ENCODE data around the gene STIMATE.

The STIMATE gene

GRCh38 chr3:52880047-52880446 lies 17.3 kb downstream of the STIMATE start:
- TF ChIP-seq REST (IDR thresholded peaks at IDR 0.05; ENCODE audit: insufficient read depth in 1 of 2, low read depth in 2 of 2, low read length in 2 of 2): no peak
- no peak for TF ChIP-seq SIN3A (IDR thresholded peaks at IDR 0.05; ENCODE audit: borderline replicate concordance, insufficient read depth, low read length)
- TF ChIP-seq TAF1 (IDR thresholded peaks at IDR 0.05; ENCODE audit: borderline replicate concordance, insufficient read depth, low read length): no peak
- TF ChIP-seq FOXP2 (optimal IDR thresholded peaks at IDR 0.05; ENCODE audit: borderline replicate concordance, extremely low read depth, extremely low read length, insufficient read depth): no peak
- no peak for TF ChIP-seq POLR2AphosphoS5 (IDR thresholded peaks at IDR 0.05; ENCODE audit: low read depth, low read length)

GRCh38 chr3:52879581-52879980 lies 17.8 kb downstream of the STIMATE start:
- TF ChIP-seq SIN3A (IDR thresholded peaks at IDR 0.05; ENCODE audit: borderline replicate concordance, insufficient read depth, low read length): no peak
- no peak for TF ChIP-seq REST (IDR thresholded peaks at IDR 0.05; ENCODE audit: insufficient read depth in 1 of 2, low read depth in 2 of 2, low read length in 2 of 2)
- no peak for TF ChIP-seq TAF1 (IDR thresholded peaks at IDR 0.05; ENCODE audit: borderline replicate concordance, insufficient read depth, low read length)
- no peak for TF ChIP-seq POLR2AphosphoS5 (IDR thresholded peaks at IDR 0.05; ENCODE audit: low read depth, low read length)
- TF ChIP-seq FOXP2 (optimal IDR thresholded peaks at IDR 0.05; ENCODE audit: borderline replicate concordance, extremely low read depth, extremely low read length, insufficient read depth): no peak

- TF ChIP-seq REST (IDR thresholded peaks at IDR 0.05; ENCODE audit: insufficient read depth in 1 of 2, low read depth in 2 of 2, low read length in 2 of 2) (no peak), FOXP2 (optimal IDR thresholded peaks at IDR 0.05; ENCODE audit: borderline replicate concordance, extremely low read depth, extremely low read length, insufficient read depth) (no peak), TAF1 (IDR thresholded peaks at IDR 0.05; ENCODE audit: borderline replicate concordance, insufficient read depth, low read length) (no peak), SIN3A (IDR thresholded peaks at IDR 0.05; ENCODE audit: borderline replicate concordance, insufficient read depth, low read length) (no peak), POLR2AphosphoS5 (IDR thresholded peaks at IDR 0.05; ENCODE audit: low read depth, low read length) (no peak)
Measured at GRCh38 chr3:52879090-52879489, 18.3 kb downstream of the STIMATE start.

GRCh38 chr3:52877085-52877484 lies 20.3 kb downstream of the STIMATE start:
- TF ChIP-seq SIN3A (IDR thresholded peaks at IDR 0.05; ENCODE audit: borderline replicate concordance, insufficient read depth, low read length): no peak
- TF ChIP-seq REST (IDR thresholded peaks at IDR 0.05; ENCODE audit: insufficient read depth in 1 of 2, low read depth in 2 of 2, low read length in 2 of 2): no peak
- no peak for TF ChIP-seq FOXP2 (optimal IDR thresholded peaks at IDR 0.05; ENCODE audit: borderline replicate concordance, extremely low read depth, extremely low read length, insufficient read depth)
- TF ChIP-seq TAF1 (IDR thresholded peaks at IDR 0.05; ENCODE audit: borderline replicate concordance, insufficient read depth, low read length): no peak
- no peak for TF ChIP-seq POLR2AphosphoS5 (IDR thresholded peaks at IDR 0.05; ENCODE audit: low read depth, low read length)
